HepG2 (cell line): ENCODE measurements around the gene GBE1. TPM values are rescaled to one million over a fixed set of nuclear protein-coding genes. Genes with fewer than 3 reads are reported as not detected.
"Not testable (repeated sequence)": the region's sequence is repeated elsewhere in the genome, so short reads cannot be mapped to it uniquely, and the experiment has no call there.

Source experiments
- ATAC-seq: fragments of 200-7000 bp; cut with Tn5 transposase; 3 replicates; pipeline ENCODE4 v1.9.1; 2020; ENCODE audit warnings: mild to moderate bottlenecking, moderate library complexity
- BruUV-seq: library from RNA; stranded (reverse); fragments of 400-500 nt; replicated peaks from 2 replicates; lab custom pipeline; 2021; lab: Mats Ljungman, UMichigan
- CTCF ChIA-PET: fragments of 300-600 bp; formaldehyde crosslinking; extraction: SDS; loops from one replicate; lab custom pipeline; 2021; ENCODE audit warnings: low total read pairs, inconsistent platforms, low intra/inter-chr PET ratio; lab: Yijun Ruan, JAX
- POLR2A ChIA-PET: fragments of 350-600 bp; sonication (Branson Sonifier 250); formaldehyde crosslinking; loops from one replicate; lab custom pipeline; 2020; ENCODE audit warnings: antibody characterized with exemption, inconsistent platforms; lab: Yijun Ruan, JAX
- DNase-seq: peaks from one replicate; pipeline ENCODE4 v3.0.0-alpha.2; 2015; ENCODE audit warnings: low spot score
- FAIRE-seq: peaks from 3 replicates; lab custom pipeline; 2011; peaks lifted over from hg19 to GRCh38; lab: Jason Lieb, UNC
- H2AFZ ChIP-seq: one replicate; pipeline ENCODE4 v1.6.1; 2011; ENCODE audit warnings: low read length, inconsistent platforms
- H3K27ac ChIP-seq: fragments of 300-600 bp; 3 replicates; pipeline ENCODE4 v1.8.0; 2011; ENCODE audit warnings: mixed run types, mild to moderate bottlenecking, mixed read lengths, low read length, inconsistent platforms; ENCODE audit not compliant: insufficient read depth; ENCODE audit errors: extremely low read length
- H3K27me3 ChIP-seq, 2 experiments: fragments of 200-600 bp in 1 of 2; 2 replicates in 1 of 2; 3 replicates in 1 of 2; pipeline versions ENCODE4 v1.6.0 to v1.8.0; 2011; ENCODE audit warnings: low read length in 2 of 2, mild to moderate bottlenecking in 2 of 2, moderate library complexity in 2 of 2, inconsistent platforms in 1 of 2; ENCODE audit not compliant: insufficient read depth in 2 of 2, control insufficient read depth in 1 of 2
- H3K36me3 ChIP-seq, 2 experiments: fragments of 200-600 bp in 1 of 2; replicated peaks in 1 of 2; 2 replicates in 1 of 2; 3 replicates in 1 of 2; pipeline versions ENCODE4 v1.5.1 to v1.8.0; 2011; ENCODE audit warnings: low read length in 2 of 2, inconsistent platforms in 1 of 2; ENCODE audit not compliant: insufficient read depth in 2 of 2, control insufficient read depth in 1 of 2
- H3K4me1 ChIP-seq: 2 replicates; pipeline ENCODE4 v1.5.1; 2012; ENCODE audit warnings: low read length, inconsistent platforms; ENCODE audit not compliant: insufficient read depth
- H3K4me2 ChIP-seq: 2 replicates; pipeline ENCODE4 v1.6.0; 2011; ENCODE audit warnings: low read depth, low read length, inconsistent platforms
- H3K4me3 ChIP-seq, 3 experiments: fragments of 200-600 bp in 1 of 3; sonication (generic), shearing (Covaris generic) in 1 of 3; replicated peaks in 1 of 3; 2 replicates each; pipeline ENCODE4 v1.5.1; 2011 to 2016; ENCODE audit warnings: low read length in 3 of 3, inconsistent platforms in 2 of 3, low read depth in 2 of 3, mild to moderate bottlenecking in 2 of 3, control low read depth in 1 of 3, mixed read lengths in 1 of 3; ENCODE audit not compliant: insufficient read depth in 1 of 3
- H3K79me2 ChIP-seq: one replicate; pipeline ENCODE4 v1.6.1; 2011; ENCODE audit warnings: low read length, inconsistent platforms; ENCODE audit not compliant: insufficient read depth
- H3K9ac ChIP-seq: 2 replicates; pipeline ENCODE4 v1.6.0; 2011; ENCODE audit warnings: mild to moderate bottlenecking, low read depth, low read length, inconsistent platforms; ENCODE audit not compliant: insufficient read depth
- H3K9me3 ChIP-seq: 2 replicates; pipeline ENCODE4 v1.5.1; 2012; ENCODE audit warnings: mild to moderate bottlenecking, low read length
- H4K20me1 ChIP-seq: 2 replicates; pipeline ENCODE4 v1.6.0; 2011; ENCODE audit warnings: inconsistent platforms, mild to moderate bottlenecking, low read length, moderate library complexity; ENCODE audit not compliant: insufficient read depth
- DMTF1 ChIP-seq: sonication (generic); formaldehyde crosslinking; IDR thresholded peaks from 2 replicates; pipeline ENCODE4 v1.4.0; 2020; ENCODE audit warnings: mild to moderate bottlenecking, missing genetic modification reagents
- FOXA1 ChIP-seq, 2 experiments: fragments of 450-650 bp in 1 of 2; sonication (generic) in 1 of 2; formaldehyde crosslinking in 1 of 2; IDR thresholded peaks; 2 replicates each; pipeline versions ENCODE4 v1.4.0 to v1.6.1; 2016 to 2020; ENCODE audit warnings: missing genetic modification reagents in 1 of 2
- FOXA3 ChIP-seq: IDR thresholded peaks from 2 replicates; pipeline ENCODE4 v1.6.1; 2016; ENCODE audit warnings: missing genetic modification reagents, missing compliant biosample characterization
- ZMYM2 ChIP-seq: sonication (generic); formaldehyde crosslinking; IDR thresholded peaks from 2 replicates; pipeline ENCODE4 v1.8.0; 2022; ENCODE audit warnings: mild to moderate bottlenecking, missing genetic modification reagents
- ZNF614 ChIP-seq: IDR thresholded peaks from 2 replicates; pipeline ENCODE4 v1.6.1; 2018; ENCODE audit warnings: missing biosample characterization, missing genetic modification reagents, inconsistent platforms, borderline replicate concordance
- ZNF773 ChIP-seq: sonication (generic); formaldehyde crosslinking; IDR thresholded peaks from 2 replicates; pipeline ENCODE4 v1.4.0; 2020; ENCODE audit warnings: missing genetic modification reagents, borderline replicate concordance
- WGBS: methylation state at CpG from one replicate; pipeline ENCODE4 v1.1.6; 2017; ENCODE audit warnings: low lambda C conversion rate; 5-methylcytosine and 5-hydroxymethylcytosine counted together
- in situ Hi-C: cut with HindIII; loops from 2 replicates; pipeline ENCODE4 v1.10.0; 2017; ENCODE audit warnings: low pct_unique_long_range_greater_than_20kb; ENCODE audit not compliant: extremely low pct_ligation_motif_present
- intact Hi-C: fragments of 100-400 bp; cut with micrococcal nuclease; formaldehyde crosslinking; loops from one replicate; pipeline ENCODE4 v1.10.0; 2022; ENCODE audit not compliant: unreplicated experiment
- polyA plus RNA-seq, 8 experiments: library from polyadenylated mRNA; depleted of rRNA in 3 of 8; stranded (reverse) in 7 of 8; unstranded in 1 of 8; fragments of >200 nt; fragmentation: Illumina TruSeq in 4 of 8; extraction: Trizol in 4 of 8; gene quantifications; 2 replicates each; pipeline versions ENCODE4 v1.2.1 to v1.2.3, GENCODE V29; 2011 to 2016; ENCODE audit warnings: low read depth in 4 of 8, missing spikeins in 1 of 8, mixed read lengths in 1 of 8; ENCODE audit not compliant: insufficient read depth in 1 of 8
- total RNA-seq, 5 experiments: library from RNA; depleted of rRNA; stranded (reverse); fragments of >200 nt; fragmentation: Illumina TruSeq; extraction: Trizol; gene quantifications; 2 replicates each; pipeline ENCODE4 v1.2.3, GENCODE V29; 2016; ENCODE audit warnings: low read depth in 1 of 5

The GBE1 gene
- total and polyA plus RNA-seq, 2 of the 13 experiments (the other 11 are each of a cell fraction or from before 2014, with no cell fraction given): 22.9 to 36.1 TPM

DNA sequence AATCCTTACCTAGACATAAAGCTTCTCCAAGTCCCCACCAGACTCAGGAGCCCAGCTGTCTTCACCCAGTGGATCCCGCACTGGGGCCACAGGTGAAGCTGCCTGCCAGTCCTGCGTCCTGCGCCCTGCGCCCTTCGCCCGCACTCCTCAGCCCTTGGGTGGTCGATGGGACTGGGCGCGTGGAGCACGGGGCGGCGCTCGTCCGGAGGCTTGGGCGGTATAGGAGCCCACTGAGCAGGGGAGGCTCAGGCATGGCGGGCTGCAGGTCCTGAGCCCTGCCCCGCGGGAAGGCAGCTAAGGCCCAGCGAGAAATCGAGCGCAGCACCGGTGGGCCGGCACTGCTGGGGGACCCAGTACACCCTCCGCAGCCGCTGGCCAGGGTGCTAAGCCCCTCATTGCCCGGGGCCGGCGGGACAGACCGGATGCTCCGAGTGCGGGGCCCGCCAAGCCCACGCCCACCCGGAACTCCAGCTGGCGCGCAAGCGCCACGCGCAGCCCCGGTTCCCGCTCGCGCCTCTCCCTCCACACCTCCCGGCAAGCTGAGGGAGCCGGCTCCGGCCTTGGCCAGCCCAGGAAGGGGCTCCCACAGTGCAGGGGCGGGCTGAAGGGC is 5.9 kb upstream of the GBE1 start:
- H3K79me2 ChIP-seq, intact Hi-C loops, BruUV-seq, H3K27me3 ChIP-seq, FAIRE-seq, H3K9me3 ChIP-seq, H3K27ac ChIP-seq, ATAC-seq, H2AFZ ChIP-seq, H3K4me3 ChIP-seq, in situ Hi-C loops, POLR2A ChIA-PET, H3K4me2 ChIP-seq, H3K9ac ChIP-seq, CTCF ChIA-PET, H4K20me1 ChIP-seq, H3K36me3 ChIP-seq, DNase-seq: not testable (repeated sequence)
- 91% methylated on average over 37 of the region's 47 CpGs for WGBS
- peaks cover 24% of the 10 kb centered on the region for H3K4me1 ChIP-seq

DNA sequence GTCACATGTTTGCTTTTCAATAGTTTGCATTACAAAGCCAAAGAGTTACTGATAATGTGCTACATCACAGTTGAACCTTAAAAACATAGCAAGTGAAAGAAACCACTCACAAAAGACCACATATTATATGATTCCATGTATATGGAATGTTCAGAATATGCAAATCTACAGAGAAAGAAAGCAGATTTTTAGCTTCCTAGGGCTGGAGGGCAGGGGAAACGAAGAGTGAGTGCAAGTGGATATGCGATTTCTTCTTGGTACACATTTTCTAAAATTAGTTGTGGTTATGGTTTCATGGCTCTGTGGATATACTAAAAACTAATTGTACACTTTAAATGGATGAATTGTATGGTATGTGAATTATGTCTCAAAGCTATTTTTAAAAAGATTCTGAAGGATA is 4.0 kb upstream of the GBE1 start:
- Histone ChIP-seq H3K4me1 (peaks cover 32% of the 10 kb centered on the region), H3K27ac (no peak overlapping the region), H3K4me3 (no peak overlapping the region), H3K36me3 (no peaks in the 10 kb centered on the region), H3K79me2 (peaks cover 3% of the 10 kb centered on the region), H4K20me1 (no peaks in the 10 kb centered on the region), H2AFZ (no peak overlapping the region), H3K4me2 (no peak overlapping the region), H3K27me3 (no peaks in the 10 kb centered on the region), H3K9ac (no peak overlapping the region), H3K9me3 (no peaks in the 10 kb centered on the region)
- 89% methylated on average over 2 of the region's 2 CpGs for WGBS
- ATAC-seq (no peak), DNase-seq (no peak), FAIRE-seq (no peak)
- BruUV-seq: no TSS peak
- no peak for TF ChIP-seq DMTF1 (CRISPR knock-in tag)
- no peak for TF ChIP-seq ZNF614 (CRISPR knock-in tag)
- no peak for TF ChIP-seq ZNF773 (CRISPR knock-in tag)
- no peak for TF ChIP-seq ZMYM2 (CRISPR knock-in tag)
- no peak for TF ChIP-seq FOXA3 (CRISPR knock-in tag)
- TF ChIP-seq FOXA1 (IDR thresholded peaks at IDR 0.05): no peak
- TF ChIP-seq FOXA1 (CRISPR knock-in tag; IDR thresholded peaks at IDR 0.05): no peak
- in situ Hi-C loops (no loop called here), intact Hi-C loops (no loop called here)
- ChIA-PET CTCF (no interaction called here), POLR2A (no interaction called here)
